Measurements from ENCODE around the gene CUL7. TPM values are rescaled to one million over a fixed set of nuclear protein-coding genes. Genes with fewer than 3 reads are reported as not detected.

Gene CUL7
- total RNA-seq, 1 donor: 26.4 TPM

- no peak for DNase-seq (ENCODE audit: low read depth in 2 of 3, low spot score in 2 of 3)
Measured at GRCh38 chr6:43077981-43078511, 24.4 kb upstream of the CUL7 start.

- DNase-seq (ENCODE audit: low read depth in 2 of 3, low spot score in 2 of 3): no peak
Measured at GRCh38 chr6:43077333-43077809, 23.7 kb upstream of the CUL7 start.

GRCh38 chr6:43076464-43077332 is 23.0 kb upstream of the CUL7 start:
- DNase-seq (ENCODE audit: low read depth in 2 of 3, low spot score in 2 of 3): peak in 1 of 3 donors; percentile 33

GRCh38 chr6:43075670-43076463 is 22.2 kb upstream of the CUL7 start, which contains the start of gene PTK7:
PTK7 (plus strand) TSS chr6:43076314; CDS start chr6:43076489, 175 bp downstream.
- DNase-seq (ENCODE audit: low read depth in 2 of 3, low spot score in 2 of 3): peak in 2 of 3 donors; percentile 72 to 81

GRCh38 chr6:43074847-43075669 is 21.4 kb upstream of the CUL7 start:
- DNase-seq (ENCODE audit: low read depth in 2 of 3, low spot score in 2 of 3): no peak

- DNase-seq (ENCODE audit: low read depth in 2 of 3, low spot score in 2 of 3): peak in 2 of 3 donors; percentile 56 to 76
Measured at GRCh38 chr6:43070028-43070632, 16.5 kb upstream of the CUL7 start.

- DNase-seq (ENCODE audit: low read depth in 2 of 3, low spot score in 2 of 3): no peak
Measured at GRCh38 chr6:43062818-43063217, 9.2 kb upstream of the CUL7 start.

- DNase-seq (ENCODE audit: low read depth in 2 of 3, low spot score in 2 of 3): no peak
Measured at GRCh38 chr6:43061861-43062260, 8.2 kb upstream of the CUL7 start.

GRCh38 chr6:43060755-43061633 is 7.3 kb upstream of the CUL7 start:
- no peak for DNase-seq (ENCODE audit: low read depth in 2 of 3, low spot score in 2 of 3)

- no peak for DNase-seq (ENCODE audit: low read depth in 2 of 3, low spot score in 2 of 3)
Measured at GRCh38 chr6:43060034-43060754, 6.5 kb upstream of the CUL7 start.

- DNase-seq (ENCODE audit: low read depth in 2 of 3, low spot score in 2 of 3): peak; percentile 86 to 99 (median 99)
Measured at GRCh38 chr6:43059168-43060033, 5.8 kb upstream of the CUL7 start, which contains the start of the genes KLC4 and MRPL2. KLC4 (plus strand) TSS chr6:43059631; CDS start chr6:43061336, 1,705 bp downstream. MRPL2 (minus strand) TSS chr6:43059434; CDS start chr6:43059381, 53 bp downstream.

GRCh38 chr6:43058531-43058930 is 4.9 kb upstream of the CUL7 start:
- no peak for DNase-seq (ENCODE audit: low read depth in 2 of 3, low spot score in 2 of 3)

- no peak for DNase-seq (ENCODE audit: low read depth in 2 of 3, low spot score in 2 of 3)
Measured at GRCh38 chr6:43055966-43056365, 2.3 kb upstream of the CUL7 start.

GRCh38 chr6:43054206-43054943 is 724 bp upstream of the CUL7 start:
- no peak for DNase-seq (ENCODE audit: low read depth in 2 of 3, low spot score in 2 of 3)

- no peak for DNase-seq (ENCODE audit: low read depth in 2 of 3, low spot score in 2 of 3)
Measured at GRCh38 chr6:43052842-43053544, 658 bp downstream of the CUL7 start.
